ENCODE measurements around the gene FOXN3.

The FOXN3 gene

GRCh38 chr14:89371585-89372511 lies 45.2 kb downstream of the FOXN3 start:
- peaks cover 33% of the 10 kb centered on the region for H3K4me1 ChIP-seq (ENCODE audit: control insufficient read depth, insufficient read depth, low read length)

GRCh38 chr14:89370781-89371180 lies 46.3 kb downstream of the FOXN3 start:
- H3K4me3 ChIP-seq (ENCODE audit: low read length in 2 of 2) = peak overlapping the region in 1 of 2 donors; percentile 22
- no peaks in the 10 kb centered on the region for H3K27me3 ChIP-seq (ENCODE audit: control insufficient read depth in 1 of 2, insufficient read depth in 2 of 2, low read length in 2 of 2)
- peaks cover 33% of the 10 kb centered on the region for H3K4me1 ChIP-seq (ENCODE audit: control insufficient read depth, insufficient read depth, low read length)
- H3K36me3 ChIP-seq (ENCODE audit: control insufficient read depth in 2 of 2, insufficient read depth in 2 of 2, low read length in 2 of 2) = no peaks in the 10 kb centered on the region
- no peak overlapping the region for H3K9ac ChIP-seq (ENCODE audit: low read length in 2 of 2)
- no peaks in the 10 kb centered on the region for H3K9me3 ChIP-seq (ENCODE audit: control insufficient read depth in 2 of 2, low read length in 2 of 2)
- H3K27ac ChIP-seq (ENCODE audit: low read length) = no peak overlapping the region

More at GRCh38 chr14:89371585-89372511, 45.2 kb downstream of the FOXN3 start:
- H3K9me3 ChIP-seq (ENCODE audit: control insufficient read depth in 2 of 2, low read length in 2 of 2) = no peaks in the 10 kb centered on the region
- H3K9ac ChIP-seq (ENCODE audit: low read length in 2 of 2) = no peak overlapping the region
- H3K27me3 ChIP-seq (ENCODE audit: control insufficient read depth in 1 of 2, insufficient read depth in 2 of 2, low read length in 2 of 2) = no peaks in the 10 kb centered on the region
- H3K36me3 ChIP-seq (ENCODE audit: control insufficient read depth in 2 of 2, insufficient read depth in 2 of 2, low read length in 2 of 2) = no peaks in the 10 kb centered on the region
- H3K4me3 ChIP-seq (ENCODE audit: low read length in 2 of 2) = no peak overlapping the region
- no peak overlapping the region for H3K27ac ChIP-seq (ENCODE audit: low read length)

DNA sequence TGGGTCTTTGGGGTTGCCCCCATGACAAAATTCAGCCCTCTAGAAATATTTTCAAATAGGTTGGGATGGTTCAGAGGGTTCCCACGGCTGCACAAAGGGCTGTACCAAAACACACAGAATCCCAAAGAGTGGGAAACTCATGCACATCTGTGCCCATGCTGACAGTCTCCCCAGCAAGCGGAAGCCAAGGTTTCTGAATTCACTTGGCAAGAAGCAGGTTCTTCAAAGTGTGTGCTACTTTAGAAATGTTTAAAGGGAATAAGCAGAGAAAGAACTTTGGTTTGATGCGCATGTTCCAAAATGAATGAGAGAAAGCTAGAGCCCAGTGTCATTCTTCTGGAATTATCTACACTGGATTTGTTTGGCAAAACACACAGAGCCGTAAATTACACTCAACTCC lies 46.7 kb downstream of the FOXN3 start:
- Histone ChIP-seq H3K36me3 (ENCODE audit: control insufficient read depth in 2 of 2, insufficient read depth in 2 of 2, low read length in 2 of 2) (no peaks in the 10 kb centered on the region), H3K27me3 (ENCODE audit: control insufficient read depth in 1 of 2, insufficient read depth in 2 of 2, low read length in 2 of 2) (no peaks in the 10 kb centered on the region), H3K27ac (ENCODE audit: low read length) (no peak overlapping the region), H3K4me1 (ENCODE audit: control insufficient read depth, insufficient read depth, low read length) (peaks cover 33% of the 10 kb centered on the region), H3K9me3 (ENCODE audit: control insufficient read depth in 2 of 2, low read length in 2 of 2) (no peaks in the 10 kb centered on the region), H3K9ac (ENCODE audit: low read length in 2 of 2) (no peak overlapping the region), H3K4me3 (ENCODE audit: low read length in 2 of 2) (peak overlapping the region in 1 of 2 donors; percentile 22)

GRCh38 chr14:89369656-89370055 lies 47.4 kb downstream of the FOXN3 start:
- Histone ChIP-seq H3K4me1 (ENCODE audit: control insufficient read depth, insufficient read depth, low read length) (peaks cover 35% of the 10 kb centered on the region), H3K9me3 (ENCODE audit: control insufficient read depth in 2 of 2, low read length in 2 of 2) (no peaks in the 10 kb centered on the region), H3K27ac (ENCODE audit: low read length) (no peak overlapping the region), H3K36me3 (ENCODE audit: control insufficient read depth in 2 of 2, insufficient read depth in 2 of 2, low read length in 2 of 2) (no peaks in the 10 kb centered on the region), H3K4me3 (ENCODE audit: low read length in 2 of 2) (no peak overlapping the region), H3K27me3 (ENCODE audit: control insufficient read depth in 1 of 2, insufficient read depth in 2 of 2, low read length in 2 of 2) (no peaks in the 10 kb centered on the region), H3K9ac (ENCODE audit: low read length in 2 of 2) (no peak overlapping the region)

DNA sequence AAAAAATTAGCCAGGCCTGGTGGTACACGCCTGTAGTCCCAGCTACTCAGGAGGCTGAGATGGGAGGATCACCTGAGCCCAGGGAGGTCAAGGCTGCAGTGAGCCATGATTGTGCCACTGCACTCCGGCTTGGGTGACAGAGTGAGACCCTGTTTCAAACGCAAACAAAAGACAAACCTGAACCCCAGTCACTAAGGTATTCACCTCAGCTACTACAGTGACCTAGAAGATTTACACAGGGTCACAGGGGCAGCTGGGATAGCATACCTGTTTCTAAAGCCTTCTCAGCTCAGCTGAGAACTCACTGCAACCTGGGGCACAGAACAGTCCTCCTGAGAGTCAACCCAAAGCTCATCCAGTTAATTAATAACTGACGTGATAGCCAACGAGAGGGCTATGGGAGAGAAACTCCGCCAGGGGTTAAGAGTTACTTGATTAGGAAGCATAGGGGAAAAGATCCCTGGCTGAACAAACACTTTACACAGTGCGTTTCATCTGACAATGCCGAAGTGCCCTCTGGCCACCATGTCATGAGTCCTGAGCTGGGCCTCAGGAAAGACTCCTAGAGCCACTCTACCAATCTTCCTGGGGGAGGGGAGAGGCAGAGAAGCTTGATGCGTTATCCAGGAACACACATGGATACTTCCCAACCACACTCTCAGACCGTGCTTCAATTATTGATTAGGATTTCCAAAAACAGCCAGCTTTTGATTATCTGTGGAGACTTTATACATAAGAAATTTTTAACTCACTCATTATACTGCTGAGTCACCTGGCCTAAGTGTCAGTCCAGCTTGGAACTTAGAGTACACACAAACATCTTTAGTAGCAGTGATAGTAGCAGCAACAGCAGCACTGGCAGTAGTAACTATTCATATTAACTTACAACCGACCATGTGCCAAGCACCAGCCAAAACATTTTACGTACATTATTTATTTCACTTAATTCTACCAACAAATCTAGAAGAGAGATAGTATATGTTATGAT lies 48.2 kb downstream of the FOXN3 start:
- H3K4me1 ChIP-seq (ENCODE audit: control insufficient read depth, insufficient read depth, low read length) = peaks cover 40% of the 10 kb centered on the region
- no peak overlapping the region for H3K27ac ChIP-seq (ENCODE audit: low read length)
- no peaks in the 10 kb centered on the region for H3K9me3 ChIP-seq (ENCODE audit: control insufficient read depth in 2 of 2, low read length in 2 of 2)
- H3K27me3 ChIP-seq (ENCODE audit: control insufficient read depth in 1 of 2, insufficient read depth in 2 of 2, low read length in 2 of 2) = no peaks in the 10 kb centered on the region
- H3K36me3 ChIP-seq (ENCODE audit: control insufficient read depth in 2 of 2, insufficient read depth in 2 of 2, low read length in 2 of 2) = no peaks in the 10 kb centered on the region
- no peak overlapping the region for H3K9ac ChIP-seq (ENCODE audit: low read length in 2 of 2)
- H3K4me3 ChIP-seq (ENCODE audit: low read length in 2 of 2) = no peak overlapping the region

DNA sequence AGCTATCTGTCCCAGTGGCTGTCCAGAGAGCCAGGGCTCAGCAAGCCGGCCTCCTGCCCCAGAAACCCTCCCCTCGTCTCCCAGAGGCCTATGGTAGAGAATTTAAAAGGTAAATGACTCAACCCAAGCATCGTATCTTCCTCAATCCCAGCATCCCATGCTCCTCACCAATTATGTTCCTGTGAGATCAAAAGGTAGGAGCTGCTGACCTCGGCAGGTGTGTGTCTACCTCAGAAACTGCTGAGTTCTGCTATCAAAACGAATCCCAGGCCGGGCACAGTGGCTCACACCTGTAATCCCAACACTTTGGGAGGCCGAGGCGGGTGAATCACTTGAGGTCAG lies 49.3 kb downstream of the FOXN3 start:
- H3K9me3 ChIP-seq (ENCODE audit: control insufficient read depth in 2 of 2, low read length in 2 of 2) = no peaks in the 10 kb centered on the region
- H3K4me1 ChIP-seq (ENCODE audit: control insufficient read depth, insufficient read depth, low read length) = peaks cover 43% of the 10 kb centered on the region
- H3K27ac ChIP-seq (ENCODE audit: low read length) = no peak overlapping the region
- H3K36me3 ChIP-seq (ENCODE audit: control insufficient read depth in 2 of 2, insufficient read depth in 2 of 2, low read length in 2 of 2) = no peaks in the 10 kb centered on the region
- no peaks in the 10 kb centered on the region for H3K27me3 ChIP-seq (ENCODE audit: control insufficient read depth in 1 of 2, insufficient read depth in 2 of 2, low read length in 2 of 2)
- no peak overlapping the region for H3K4me3 ChIP-seq (ENCODE audit: low read length in 2 of 2)
- H3K9ac ChIP-seq (ENCODE audit: low read length in 2 of 2) = no peak overlapping the region

GRCh38 chr14:89366864-89367778 lies 49.9 kb downstream of the FOXN3 start:
- Histone ChIP-seq H3K36me3 (ENCODE audit: control insufficient read depth in 2 of 2, insufficient read depth in 2 of 2, low read length in 2 of 2) (no peaks in the 10 kb centered on the region), H3K9me3 (ENCODE audit: control insufficient read depth in 2 of 2, low read length in 2 of 2) (no peaks in the 10 kb centered on the region), H3K27me3 (ENCODE audit: control insufficient read depth in 1 of 2, insufficient read depth in 2 of 2, low read length in 2 of 2) (no peaks in the 10 kb centered on the region), H3K27ac (ENCODE audit: low read length) (no peak overlapping the region), H3K4me3 (ENCODE audit: low read length in 2 of 2) (no peak overlapping the region), H3K4me1 (ENCODE audit: control insufficient read depth, insufficient read depth, low read length) (peaks cover 43% of the 10 kb centered on the region), H3K9ac (ENCODE audit: low read length in 2 of 2) (no peak overlapping the region)

DNA sequence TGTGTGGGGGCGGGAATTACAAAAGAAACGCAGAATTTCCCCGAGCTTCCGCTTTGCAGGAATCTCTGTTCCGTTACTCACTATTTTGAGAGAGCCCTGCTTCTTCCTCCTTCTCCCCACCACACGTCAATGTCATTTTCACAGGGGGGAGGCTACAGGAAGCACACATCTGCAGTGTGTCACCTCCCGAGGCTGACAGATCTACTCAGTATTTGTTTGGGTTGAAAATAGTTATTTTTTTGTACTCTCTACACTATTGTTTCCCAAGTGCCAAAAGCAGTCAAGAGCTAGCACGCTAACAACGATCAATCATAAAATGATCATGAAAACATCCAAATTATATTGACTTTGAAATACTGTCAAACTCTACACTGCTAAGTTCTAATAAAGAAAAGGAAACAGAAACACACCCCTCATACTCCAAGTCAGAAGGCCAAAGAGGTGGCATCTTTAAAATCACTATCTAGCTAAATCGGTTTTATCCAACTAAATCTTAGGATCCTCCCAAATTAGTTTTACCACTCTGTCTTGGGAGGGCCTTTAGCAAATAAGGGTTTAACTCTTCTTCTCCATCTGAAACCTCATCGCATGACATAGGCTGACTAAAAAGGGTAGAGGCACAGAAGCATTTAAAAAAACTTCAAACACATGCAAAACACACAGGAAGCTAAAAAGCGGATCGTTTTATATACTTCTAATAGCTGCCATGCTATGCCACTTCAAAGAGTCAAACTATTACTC lies 51.8 kb downstream of the FOXN3 start:
- no peak overlapping the region for H3K27ac ChIP-seq (ENCODE audit: low read length)
- no peaks in the 10 kb centered on the region for H3K9me3 ChIP-seq (ENCODE audit: control insufficient read depth in 2 of 2, low read length in 2 of 2)
- H3K4me1 ChIP-seq (ENCODE audit: control insufficient read depth, insufficient read depth, low read length) = peaks cover 26% of the 10 kb centered on the region
- peak overlapping the region in 1 of 2 donors; percentile 8 for H3K4me3 ChIP-seq (ENCODE audit: low read length in 2 of 2)
- H3K27me3 ChIP-seq (ENCODE audit: control insufficient read depth in 1 of 2, insufficient read depth in 2 of 2, low read length in 2 of 2) = no peaks in the 10 kb centered on the region
- no peaks in the 10 kb centered on the region for H3K36me3 ChIP-seq (ENCODE audit: control insufficient read depth in 2 of 2, insufficient read depth in 2 of 2, low read length in 2 of 2)
- no peak overlapping the region for H3K9ac ChIP-seq (ENCODE audit: low read length in 2 of 2)

GRCh38 chr14:89364316-89364715 lies 52.7 kb downstream of the FOXN3 start:
- Histone ChIP-seq H3K4me3 (ENCODE audit: low read length in 2 of 2) (no peak overlapping the region), H3K27me3 (ENCODE audit: control insufficient read depth in 1 of 2, insufficient read depth in 2 of 2, low read length in 2 of 2) (no peaks in the 10 kb centered on the region), H3K9ac (ENCODE audit: low read length in 2 of 2) (no peak overlapping the region), H3K27ac (ENCODE audit: low read length) (no peak overlapping the region), H3K36me3 (ENCODE audit: control insufficient read depth in 2 of 2, insufficient read depth in 2 of 2, low read length in 2 of 2) (no peaks in the 10 kb centered on the region), H3K4me1 (ENCODE audit: control insufficient read depth, insufficient read depth, low read length) (peaks cover 26% of the 10 kb centered on the region), H3K9me3 (ENCODE audit: control insufficient read depth in 2 of 2, low read length in 2 of 2) (no peaks in the 10 kb centered on the region)
